HG02885 (cell line): ENCODE data around the gene MLF2.
A peak's percentile ranks its signal among the peaks of the same experiment; 100 is the strongest.
"Not testable (repeated sequence)": the region's sequence is repeated elsewhere in the genome, so short reads cannot be mapped to it uniquely, and the experiment has no call there.

Source experiments
- ATAC-seq: cut with Tn5 transposase; IDR thresholded peaks from one replicate; pipeline ENCODE4 v1.9.1; 2021; ENCODE audit warnings: mild to moderate bottlenecking; ENCODE audit not compliant: unreplicated experiment, poor library complexity

MLF2 gene

GRCh38 chr12:6766651-6767349, 13.9 kb upstream of the MLF2 start:
- peak; percentile 57 for ATAC-seq

- ATAC-seq: peak; percentile 23
These were observed 13.0 kb upstream of the MLF2 start, which contains the start of gene PTMS for GRCh38 chr12:6765634-6766581. PTMS (plus strand) TSS chr12:6766363; CDS start chr12:6766706, 343 bp downstream.

GRCh38 chr12:6765048-6765633, 12.2 kb upstream of the MLF2 start:
- ATAC-seq: no peak

GRCh38 chr12:6764011-6764828, 11.3 kb upstream of the MLF2 start:
- ATAC-seq: peak; percentile 87

GRCh38 chr12:6763380-6763779, 10.4 kb upstream of the MLF2 start:
- no peak for ATAC-seq

- ATAC-seq: no peak
These were observed 6.8 kb upstream of the MLF2 start for GRCh38 chr12:6759741-6760140.

GRCh38 chr12:6758506-6759095, 5.7 kb upstream of the MLF2 start:
- no peak for ATAC-seq

GRCh38 chr12:6757028-6757690, 4.2 kb upstream of the MLF2 start:
- ATAC-seq: no peak

GRCh38 chr12:6754411-6754810, 1.5 kb upstream of the MLF2 start:
- ATAC-seq: no peak

GRCh38 chr12:6753772-6754356, 923 bp upstream of the MLF2 start:
- ATAC-seq: no peak

- ATAC-seq: no peak
These were observed 597 bp downstream of the MLF2 start for GRCh38 chr12:6752167-6752920.

- ATAC-seq: no peak
These were observed 1.2 kb downstream of the MLF2 start for GRCh38 chr12:6751767-6752166.

GRCh38 chr12:6750506-6750905, 2.4 kb downstream of the MLF2 start:
- no peak for ATAC-seq

- no peak for ATAC-seq
These were observed 4.2 kb downstream of the MLF2 start for GRCh38 chr12:6748761-6749160.

GRCh38 chr12:6747216-6747615, 5.7 kb downstream of the MLF2 start:
- ATAC-seq: no peak

- ATAC-seq: no peak
These were observed 7.0 kb downstream of the MLF2 start for GRCh38 chr12:6745741-6746525.

- not testable (repeated sequence) for ATAC-seq
These were observed 9.6 kb downstream of the MLF2 start for GRCh38 chr12:6743300-6743699.
